ENCODE data around the gene PLEKHO1.
A peak's percentile ranks its signal among the peaks of the same experiment; 100 is the strongest.

The PLEKHO1 gene

GRCh38 chr1:150155413-150156071, 5.8 kb downstream of the PLEKHO1 start:
- Histone ChIP-seq H3K4me3 (no peak overlapping the region), H3K36me3 (peaks cover 69 to 73% (median 70%) of the 10 kb centered on the region in 3 donors), H3K9me3 (no peaks in the 10 kb centered on the region), H3K27ac (peak overlapping the region; percentile 98), H3K4me1 (peaks cover 0 to 65% (median 28%) of the 10 kb centered on the region in 4 donors), H3K27me3 (no peaks in the 10 kb centered on the region)
- no peak for TF ChIP-seq CTCF (IDR thresholded peaks at IDR 0.05)
- no peak for DNase-seq
- intact Hi-C loops (cut with DNase I; ENCODE audit: low total_unique reads) = no loop called here

- intact Hi-C loops (cut with DNase I; ENCODE audit: low total_unique reads) = no loop called here
- H3K4me1 ChIP-seq = peaks cover 0 to 79% (median 39%) of the 10 kb centered on the region in 4 donors
- no peaks in the 10 kb centered on the region for H3K27me3 ChIP-seq
- H3K9me3 ChIP-seq = no peaks in the 10 kb centered on the region
- TF ChIP-seq CTCF (IDR thresholded peaks at IDR 0.05) = no peak
- DNase-seq = no peak
- H3K27ac ChIP-seq = peak overlapping the region; percentile 22 to 98
- H3K4me3 ChIP-seq = no peak overlapping the region
- peaks cover 69 to 73% (median 70%) of the 10 kb centered on the region in 3 donors for H3K36me3 ChIP-seq
Measured at GRCh38 chr1:150156868-150157603, 7.3 kb downstream of the PLEKHO1 start.

GRCh38 chr1:150159550-150159949, 9.8 kb downstream of the PLEKHO1 start:
- DNase-seq = peak in 1 of 2 donors; percentile 68
- H3K27me3 ChIP-seq = no peaks in the 10 kb centered on the region
- H3K4me1 ChIP-seq = peaks cover 0 to 76% (median 35%) of the 10 kb centered on the region in 4 donors
- H3K9me3 ChIP-seq = no peaks in the 10 kb centered on the region
- H3K36me3 ChIP-seq = peaks cover 53 to 57% (median 57%) of the 10 kb centered on the region in 3 donors
- no peak for TF ChIP-seq CTCF (IDR thresholded peaks at IDR 0.05)
- peak overlapping the region; percentile 96 to 97 for H3K27ac ChIP-seq
- H3K4me3 ChIP-seq = no peak overlapping the region
- intact Hi-C loops (cut with DNase I; ENCODE audit: low total_unique reads) = no loop called here

- Histone ChIP-seq H3K27me3 (no peaks in the 10 kb centered on the region), H3K27ac (peak overlapping the region; percentile 96 to 97), H3K4me1 (peaks cover 0 to 80% (median 35%) of the 10 kb centered on the region in 4 donors), H3K4me3 (no peak overlapping the region), H3K36me3 (peaks cover 39 to 41% (median 41%) of the 10 kb centered on the region in 3 donors), H3K9me3 (no peaks in the 10 kb centered on the region)
- DNase-seq = no peak
- TF ChIP-seq CTCF (IDR thresholded peaks at IDR 0.05) = no peak
- intact Hi-C loops (cut with DNase I; ENCODE audit: low total_unique reads) = no loop called here
Measured at GRCh38 chr1:150160964-150161621, 11.4 kb downstream of the PLEKHO1 start.

GRCh38 chr1:150161747-150162581, 12.2 kb downstream of the PLEKHO1 start:
- Histone ChIP-seq H3K9me3 (no peaks in the 10 kb centered on the region), H3K27ac (peak overlapping the region; percentile 96 to 97), H3K4me1 (peaks cover 0 to 80% (median 35%) of the 10 kb centered on the region in 4 donors), H3K36me3 (peaks cover 30 to 33% (median 33%) of the 10 kb centered on the region in 3 donors), H3K27me3 (no peaks in the 10 kb centered on the region), H3K4me3 (peak overlapping the region; percentile 40 to 46)
- intact Hi-C loops (cut with DNase I; ENCODE audit: low total_unique reads) = loop anchor here (2.0 kb wide), 1 partner anchor 95 kb away; the partner anchor contains the start of gene VPS45
- no peak for DNase-seq
- no peak for TF ChIP-seq CTCF (IDR thresholded peaks at IDR 0.05)
